Right cardiac atrium (tissue), 5 donors: ENCODE results near the gene ARMC6. TPM values are rescaled to one million over a fixed set of nuclear protein-coding genes. Genes with fewer than 3 reads are reported as not detected.

ENCODE experiments used
- polyA plus RNA-seq: library from polyadenylated mRNA; stranded (reverse); fragments of 200-250 nt; gene quantifications from one replicate; pipeline ENCODE4 v1.2.3, GENCODE V29; 2013
- total RNA-seq, 4 donors: library from RNA; stranded (reverse); fragmentation: NEBNext Ultra II Directional; extraction: Animal tissue kit (Norgen Biotek cat#: 25700); gene quantifications; one replicate each; pipeline ENCODE4 v1.2.1, GENCODE V29; 2021
- donor health status: healthy with polysubstance abuse.
- donor health status: DM: no; HTN: yes; CAD: no.
- donor health status: DM: no; HTN: no; CAD: no.
- donor health status: DM: no; HTN: yes; CAD: no; lungs with severe emphysema.
- donor health status: DM: yes; HTN: yes; CAD: no.

Gene ARMC6
- total and polyA plus RNA-seq, 5 donors = 12.1 to 16.7 (median 14.6) TPM

Other genes with a start within 250 kb of the ARMC6 start
- gene COMP, start 242.3 kb upstream of the ARMC6 start, total RNA-seq = 10 to 100 TPM in 1 of 4 donors, 1 to 10 TPM in 3; 1.5 to 13.7 (median 4.7) TPM
- 2.2 TPM for gene COMP, start 242.3 kb upstream of the ARMC6 start, polyA plus RNA-seq
- gene UPF1, start 201.6 kb upstream of the ARMC6 start, total RNA-seq = 10 to 100 TPM; 35.2 to 40.0 (median 36.8) TPM
- gene UPF1, start 201.6 kb upstream of the ARMC6 start, polyA plus RNA-seq = 31.4 TPM
- gene CERS1, start 137.4 kb upstream of the ARMC6 start, total RNA-seq = 1 to 10 TPM; 1.1 to 1.9 (median 1.6) TPM
- 1.1 TPM for gene CERS1, start 137.4 kb upstream of the ARMC6 start, polyA plus RNA-seq
- 100 to 1,000 TPM; 108 to 157 (median 146) TPM for gene COPE, start 114.2 kb upstream of the ARMC6 start, total RNA-seq
- gene COPE, start 114.2 kb upstream of the ARMC6 start, polyA plus RNA-seq = 180 TPM
- 10 to 100 TPM; 21.2 to 30.5 (median 27.2) TPM for gene DDX49, start 113.9 kb upstream of the ARMC6 start, total RNA-seq
- gene DDX49, start 113.9 kb upstream of the ARMC6 start, polyA plus RNA-seq = 30.7 TPM
- gene HOMER3, start 92.4 kb upstream of the ARMC6 start, total RNA-seq = 10 to 100 TPM; 10.2 to 14.9 (median 12.4) TPM
- gene HOMER3, start 92.4 kb upstream of the ARMC6 start, polyA plus RNA-seq = 26.5 TPM
- gene SUGP2, start 86 bp upstream of the ARMC6 start, total RNA-seq = 10 to 100 TPM; 50.3 to 77.7 (median 71.0) TPM
- 48.3 TPM for gene SUGP2, start 86 bp upstream of the ARMC6 start, polyA plus RNA-seq
- gene SLC25A42, start 30.4 kb downstream of the ARMC6 start, total RNA-seq = 10 to 100 TPM; 13.4 to 18.7 (median 13.7) TPM
- 15.7 TPM for gene SLC25A42, start 30.4 kb downstream of the ARMC6 start, polyA plus RNA-seq
- 10 to 100 TPM; 14.0 to 27.0 (median 21.0) TPM for gene TMEM161A, start 104.9 kb downstream of the ARMC6 start, total RNA-seq
- 19.5 TPM for gene TMEM161A, start 104.9 kb downstream of the ARMC6 start, polyA plus RNA-seq
- gene MEF2B, start 136.7 kb downstream of the ARMC6 start, total RNA-seq = 1 to 10 TPM in 1 of 4 donors, under 1 TPM in 3; 0.42 to 1.1 (median 0.47) TPM
- gene MEF2B, start 136.7 kb downstream of the ARMC6 start, polyA plus RNA-seq = 0.23 TPM
- gene BORCS8, start 158.5 kb downstream of the ARMC6 start, total RNA-seq = 10 to 100 TPM; 27.5 to 33.2 (median 31.3) TPM
- 30.3 TPM for gene BORCS8, start 158.5 kb downstream of the ARMC6 start, polyA plus RNA-seq
- gene RFXANK, start 158.7 kb downstream of the ARMC6 start, total RNA-seq = 10 to 100 TPM; 35.2 to 46.1 (median 44.7) TPM
- gene RFXANK, start 158.7 kb downstream of the ARMC6 start, polyA plus RNA-seq = 55.0 TPM
- 1 to 10 TPM; 6.4 to 10.0 (median 6.7) TPM for gene NR2C2AP, start 169.8 kb downstream of the ARMC6 start, total RNA-seq
- 8.1 TPM for gene NR2C2AP, start 169.8 kb downstream of the ARMC6 start, polyA plus RNA-seq
- gene NCAN, start 178.4 kb downstream of the ARMC6 start, total RNA-seq = not detected
- not detected for gene NCAN, start 178.4 kb downstream of the ARMC6 start, polyA plus RNA-seq
- 1 to 10 TPM in 1 of 4 donors, under 1 TPM in 3; 0.48 to 1.3 (median 0.90) TPM for gene TM6SF2, start 239.7 kb downstream of the ARMC6 start, total RNA-seq
- gene TM6SF2, start 239.7 kb downstream of the ARMC6 start, polyA plus RNA-seq = 0.34 TPM